GM23338 (cell line): ENCODE results near the gene TMEM223.
"Not testable (repeated sequence)": the region's sequence is repeated elsewhere in the genome, so short reads cannot be mapped to it uniquely, and the experiment has no call there.

ENCODE experiments used
- CREB1 ChIP-seq: fragments of 250-450 bp; sonication (Bioruptor Pico); IDR thresholded peaks from 2 replicates; pipeline ENCODE4 v1.5.0; 2020; ENCODE audit warnings: low read depth, mild to moderate bottlenecking, moderate library complexity
- EZH2 ChIP-seq: fragments of 200-600 bp; sonication (generic); IDR thresholded peaks from one replicate; pipeline ENCODE4 v1.8.0; 2017; ENCODE audit warnings: antibody characterized with exemption, mild to moderate bottlenecking, low read depth; ENCODE audit not compliant: unreplicated experiment
- POLR2AphosphoS5 ChIP-seq: IDR thresholded peaks from 2 replicates; pipeline ENCODE4 v1.6.1; 2016; ENCODE audit warnings: antibody characterized with exemption, low read depth
- ZNF331 ChIP-seq: fragments of 250-450 bp; sonication (Bioruptor Pico); IDR thresholded peaks from 2 replicates; pipeline ENCODE4 v1.5.0; 2020; ENCODE audit warnings: low read depth, mild to moderate bottlenecking, moderate library complexity
- TF ChIP-seq, protein P1 (sequence below), 2 experiments: fragments of 200-600 bp in 1 of 2; sonication (generic) in 1 of 2; conservative IDR thresholded peaks; 2 replicates each; pipeline versions ENCODE4 v1.5.1 to v1.6.1; 2016 to 2017; ENCODE audit warnings: antibody characterized with exemption in 2 of 2, low read depth in 2 of 2, mild to moderate bottlenecking in 2 of 2, moderate library complexity in 1 of 2

- TF ChIP-seq, protein P1, sequence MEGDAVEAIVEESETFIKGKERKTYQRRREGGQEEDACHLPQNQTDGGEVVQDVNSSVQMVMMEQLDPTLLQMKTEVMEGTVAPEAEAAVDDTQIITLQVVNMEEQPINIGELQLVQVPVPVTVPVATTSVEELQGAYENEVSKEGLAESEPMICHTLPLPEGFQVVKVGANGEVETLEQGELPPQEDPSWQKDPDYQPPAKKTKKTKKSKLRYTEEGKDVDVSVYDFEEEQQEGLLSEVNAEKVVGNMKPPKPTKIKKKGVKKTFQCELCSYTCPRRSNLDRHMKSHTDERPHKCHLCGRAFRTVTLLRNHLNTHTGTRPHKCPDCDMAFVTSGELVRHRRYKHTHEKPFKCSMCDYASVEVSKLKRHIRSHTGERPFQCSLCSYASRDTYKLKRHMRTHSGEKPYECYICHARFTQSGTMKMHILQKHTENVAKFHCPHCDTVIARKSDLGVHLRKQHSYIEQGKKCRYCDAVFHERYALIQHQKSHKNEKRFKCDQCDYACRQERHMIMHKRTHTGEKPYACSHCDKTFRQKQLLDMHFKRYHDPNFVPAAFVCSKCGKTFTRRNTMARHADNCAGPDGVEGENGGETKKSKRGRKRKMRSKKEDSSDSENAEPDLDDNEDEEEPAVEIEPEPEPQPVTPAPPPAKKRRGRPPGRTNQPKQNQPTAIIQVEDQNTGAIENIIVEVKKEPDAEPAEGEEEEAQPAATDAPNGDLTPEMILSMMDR (conservative IDR thresholded peaks at IDR 0.05; ENCODE audit: low read depth in 2 of 2): not testable (repeated sequence)
- TF ChIP-seq POLR2AphosphoS5; CREB1 (CRISPR knock-in tag); EZH2; ZNF331 (CRISPR knock-in tag): not testable (repeated sequence)
These were observed 49.0 kb upstream of the TMEM223 start for GRCh38 chr11:62840721-62841360.
